GM04504 (cell line): ENCODE data around the gene ARID4B.
"Not testable (repeated sequence)": the region's sequence is repeated elsewhere in the genome, so short reads cannot be mapped to it uniquely, and the experiment has no call there.

Source experiments
- DNase-seq: peaks from one replicate; pipeline ENCODE4 v3.0.0-alpha.2; 2012; ENCODE audit warnings: low read depth

ARID4B gene

GRCh38 chr1:235298758-235299157, 29.2 kb downstream of the ARID4B start:
- DNase-seq, result no peak

- no peak for DNase-seq
Observed at GRCh38 chr1:235297579-235297978, 30.4 kb downstream of the ARID4B start.

- DNase-seq, result no peak
Observed at GRCh38 chr1:235296729-235297128, 31.2 kb downstream of the ARID4B start.

GRCh38 chr1:235295902-235296350, 32.1 kb downstream of the ARID4B start:
- no peak for DNase-seq

GRCh38 chr1:235293322-235293942, 34.5 kb downstream of the ARID4B start:
- no peak for DNase-seq

DNA sequence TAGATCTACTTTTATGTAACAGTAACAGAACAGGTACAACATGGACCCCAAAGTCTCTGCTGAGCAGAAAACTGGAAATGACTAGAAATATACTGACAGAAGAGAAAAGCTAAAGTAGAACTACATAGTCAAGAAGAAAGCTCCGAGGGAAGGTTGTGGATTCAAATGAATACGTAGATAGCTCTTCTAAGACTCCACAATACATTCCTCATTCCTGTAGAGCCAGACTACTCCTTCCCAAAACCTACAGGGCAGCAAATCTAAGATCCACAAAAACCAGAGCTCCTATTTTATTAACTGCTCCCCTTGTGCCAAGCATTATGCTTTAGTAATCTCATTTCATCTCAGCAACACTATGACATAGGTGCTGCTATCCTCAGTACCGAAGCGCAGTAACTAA, 35.2 kb downstream of the ARID4B start:
- no peak for DNase-seq

DNA sequence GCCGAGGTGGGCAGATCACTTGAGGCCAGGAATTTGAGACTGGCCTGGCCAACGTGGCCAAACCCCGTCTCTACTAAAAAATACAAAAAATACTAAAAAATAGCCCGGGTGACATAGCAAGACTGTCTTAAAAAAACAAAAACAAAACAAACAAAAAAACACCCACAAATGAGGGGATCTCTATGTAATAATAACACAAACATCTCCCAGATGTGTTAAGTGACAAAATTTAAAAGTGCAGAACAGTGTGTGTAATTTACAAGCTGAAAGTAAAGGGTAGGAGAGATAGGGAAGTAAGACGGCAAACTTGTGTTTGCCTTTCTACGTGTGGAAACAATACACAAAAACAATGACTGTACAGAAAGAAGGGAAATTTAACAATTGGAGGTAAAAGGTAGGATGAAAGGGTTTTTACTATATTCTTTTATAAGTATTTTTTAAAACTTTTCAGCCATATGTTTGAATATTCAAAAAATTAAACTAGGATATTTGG, 36.3 kb downstream of the ARID4B start:
- DNase-seq, result no peak

DNA sequence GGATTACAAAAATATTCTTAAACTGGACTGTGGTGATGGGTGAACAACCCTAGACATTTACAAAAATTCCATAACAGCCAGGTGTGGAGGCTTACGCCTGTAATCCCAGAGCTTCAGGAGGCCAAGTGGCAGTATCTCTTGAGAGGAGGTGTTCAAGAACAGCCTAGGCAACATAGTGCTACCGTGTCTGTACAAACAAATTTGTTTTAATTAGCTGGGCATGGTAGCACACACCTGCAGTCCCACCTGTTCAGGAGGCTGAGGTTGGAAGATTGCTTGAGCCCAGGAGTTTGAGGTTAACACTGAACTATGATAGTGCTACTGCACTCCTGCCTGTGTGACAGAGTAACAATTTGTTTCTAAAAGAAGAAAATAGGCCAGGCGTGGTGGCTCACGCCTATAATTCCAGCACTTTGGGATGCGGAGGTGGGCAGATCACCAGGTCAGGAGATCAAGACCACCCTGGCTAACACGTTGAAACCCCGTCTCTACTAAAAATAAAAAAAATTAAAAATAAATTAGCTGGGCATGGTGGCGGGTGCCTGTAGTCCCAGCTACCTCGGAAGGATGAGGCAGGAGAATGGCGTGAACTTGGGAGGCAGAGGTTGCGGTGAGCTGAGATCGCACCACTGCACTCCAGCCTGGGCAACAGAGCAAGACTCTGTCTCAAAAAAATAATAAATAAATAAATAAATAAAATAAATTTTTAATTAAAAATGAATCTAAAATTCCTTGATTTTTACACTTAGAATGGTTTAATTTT, 37.1 kb downstream of the ARID4B start:
- no peak for DNase-seq

DNA sequence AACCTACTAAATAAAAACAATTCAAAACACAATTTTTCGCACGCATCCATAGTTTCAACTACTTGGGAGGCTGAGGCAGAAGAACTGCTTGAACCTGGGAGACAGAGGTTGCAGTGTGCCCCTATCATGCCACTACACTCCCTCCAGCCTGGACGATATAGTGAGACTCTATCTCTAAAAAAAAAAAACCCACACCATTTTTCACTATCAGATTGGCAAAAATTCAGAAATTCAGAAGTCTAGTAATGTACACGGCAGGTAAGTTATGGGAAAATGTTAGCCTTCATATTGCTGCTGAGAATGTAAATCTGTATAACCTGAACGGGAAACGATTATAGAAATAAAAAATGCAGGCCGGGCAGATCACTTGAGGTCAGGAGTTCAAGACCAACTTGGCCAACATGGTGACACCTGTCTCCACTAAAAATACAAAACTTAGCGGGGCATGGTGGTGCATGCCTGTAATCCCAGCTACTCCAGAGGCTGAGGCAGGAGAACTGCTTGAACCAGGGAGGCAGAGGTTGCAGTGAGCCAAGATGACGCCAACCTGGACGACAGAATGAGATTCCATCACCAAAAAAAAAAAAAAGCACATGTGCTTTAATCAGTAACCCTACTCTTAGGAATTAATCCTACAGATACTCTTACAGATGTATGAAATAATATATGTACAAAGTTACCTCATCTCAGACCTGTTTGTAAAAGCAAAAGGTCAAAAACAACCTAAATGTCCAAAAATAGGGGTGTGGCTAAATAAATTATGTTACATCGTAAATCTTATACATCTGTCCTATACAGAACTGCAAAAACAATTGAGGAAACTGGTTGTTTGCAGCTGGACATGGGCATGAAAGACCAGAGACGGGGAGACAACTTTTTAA, 37.9 kb downstream of the ARID4B start:
- DNase-seq, result no peak

DNA sequence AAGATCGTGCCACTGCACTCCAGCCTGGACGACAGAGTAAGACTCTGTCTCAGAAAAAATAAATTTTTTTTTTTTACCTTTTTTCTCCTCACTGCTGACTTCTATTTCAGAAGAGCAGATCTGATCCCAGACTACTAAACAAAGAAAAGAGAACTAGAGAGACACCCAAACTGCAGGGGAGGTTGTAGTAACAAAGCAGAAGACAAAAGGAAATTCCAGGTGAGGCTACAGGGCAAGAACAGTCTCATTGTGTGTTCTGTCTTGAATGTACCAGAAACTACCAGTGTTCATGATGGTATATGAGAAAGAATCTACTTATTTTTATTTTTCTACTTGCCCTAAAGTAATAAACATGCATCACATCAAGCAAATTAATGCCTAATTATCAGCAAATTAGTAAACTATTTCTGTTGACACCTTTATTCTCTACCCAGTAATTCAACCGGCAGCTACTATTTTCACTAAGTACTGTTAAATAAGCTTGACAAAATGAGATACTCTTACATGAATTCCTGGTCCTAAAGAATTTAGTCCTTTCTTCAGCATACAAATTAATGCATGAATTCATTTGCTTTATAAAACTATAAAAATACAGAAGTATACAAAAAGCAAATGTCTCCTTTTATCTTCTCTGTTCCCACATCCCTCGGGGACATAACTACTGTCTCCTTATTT, 40.6 kb downstream of the ARID4B start:
- DNase-seq, result no peak

DNA sequence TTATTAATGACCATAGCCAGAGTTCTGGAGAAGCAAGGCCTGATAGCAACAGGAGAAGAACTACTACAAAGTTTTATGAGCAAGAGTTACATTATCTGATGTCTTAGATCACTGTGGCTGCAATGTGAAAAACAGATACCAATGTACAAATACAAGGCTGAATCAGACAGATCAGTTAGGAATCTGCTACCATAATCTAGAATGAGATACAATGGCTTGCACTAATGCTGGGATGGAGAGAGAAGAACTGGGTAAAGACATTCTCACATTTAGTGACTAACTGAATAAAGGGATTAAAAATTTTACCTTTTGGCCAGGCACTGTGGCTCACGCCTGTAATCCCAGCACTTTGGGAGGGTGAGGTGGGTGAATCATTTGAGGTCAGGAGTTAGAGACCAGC, 41.3 kb downstream of the ARID4B start:
- no peak for DNase-seq

DNA sequence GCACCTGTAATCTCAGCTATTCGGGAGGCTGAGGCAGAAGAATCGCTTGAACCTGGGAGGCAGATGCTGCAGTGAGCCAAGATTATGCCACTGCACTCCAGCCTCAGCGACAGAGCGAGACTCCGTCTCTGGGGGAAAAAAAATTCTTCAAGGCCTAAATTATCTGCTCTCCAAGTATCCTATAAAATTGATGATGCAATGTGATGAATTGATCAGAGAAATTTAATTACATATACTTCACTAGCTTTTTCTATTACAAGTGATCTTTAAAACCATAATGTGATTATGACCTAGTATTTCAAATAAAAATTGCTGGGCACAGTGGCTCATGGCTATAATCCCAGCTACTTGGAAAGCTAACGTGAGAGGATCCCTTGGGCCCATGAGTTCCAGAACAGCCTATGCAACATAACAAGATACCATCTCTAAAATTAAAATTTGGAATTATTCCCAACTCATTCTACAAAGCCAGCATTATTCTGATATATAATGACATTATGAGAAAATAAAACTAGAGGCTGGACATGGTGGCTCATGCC, 43.7 kb downstream of the ARID4B start:
- no peak for DNase-seq

GRCh38 chr1:235283636-235284035, 44.3 kb downstream of the ARID4B start:
- not testable (repeated sequence) for DNase-seq

GRCh38 chr1:235280467-235280866, 47.5 kb downstream of the ARID4B start:
- no peak for DNase-seq

DNA sequence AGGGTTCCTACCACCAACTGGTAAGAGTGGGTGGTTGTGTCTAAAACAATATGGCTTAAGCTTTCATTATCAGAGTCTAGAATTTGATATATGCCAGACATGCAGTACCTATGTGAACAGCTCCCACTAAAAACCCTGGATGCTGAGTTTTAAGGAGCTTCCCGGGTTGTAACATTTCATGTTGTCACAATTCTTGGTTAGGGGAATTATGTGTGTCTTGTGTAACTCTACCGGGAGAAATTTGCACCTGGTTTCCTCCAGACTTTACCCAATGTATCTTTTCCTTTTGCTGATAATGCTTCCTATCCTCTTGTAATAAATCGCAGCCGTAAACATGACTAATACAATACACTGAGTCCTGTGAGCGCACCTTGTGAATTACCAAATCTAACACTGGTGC, 48.3 kb downstream of the ARID4B start:
- no peak for DNase-seq

- no peak for DNase-seq
Observed at GRCh38 chr1:235278915-235279292, 49.1 kb downstream of the ARID4B start.

- DNase-seq, result no peak
Observed at GRCh38 chr1:235278233-235278914, 49.6 kb downstream of the ARID4B start.

DNA sequence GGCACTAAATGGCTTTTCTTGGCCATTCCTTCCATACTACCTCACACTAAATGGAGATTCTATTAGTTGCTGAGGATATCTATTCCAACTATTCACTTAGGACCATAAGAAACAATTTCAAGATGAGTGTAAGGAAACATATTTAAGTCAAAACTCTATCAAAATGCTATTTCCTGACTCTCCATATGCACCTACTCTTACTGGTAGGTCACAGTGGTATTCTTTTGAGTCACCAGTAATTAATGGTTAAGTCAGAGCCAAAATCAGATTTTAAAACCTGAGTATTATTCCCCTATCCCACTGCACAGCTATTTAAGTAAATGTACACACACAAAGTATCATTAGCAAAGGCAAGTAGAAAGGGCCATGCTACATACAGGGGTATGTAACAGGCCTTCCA, 50.3 kb downstream of the ARID4B start:
- no peak for DNase-seq

DNA sequence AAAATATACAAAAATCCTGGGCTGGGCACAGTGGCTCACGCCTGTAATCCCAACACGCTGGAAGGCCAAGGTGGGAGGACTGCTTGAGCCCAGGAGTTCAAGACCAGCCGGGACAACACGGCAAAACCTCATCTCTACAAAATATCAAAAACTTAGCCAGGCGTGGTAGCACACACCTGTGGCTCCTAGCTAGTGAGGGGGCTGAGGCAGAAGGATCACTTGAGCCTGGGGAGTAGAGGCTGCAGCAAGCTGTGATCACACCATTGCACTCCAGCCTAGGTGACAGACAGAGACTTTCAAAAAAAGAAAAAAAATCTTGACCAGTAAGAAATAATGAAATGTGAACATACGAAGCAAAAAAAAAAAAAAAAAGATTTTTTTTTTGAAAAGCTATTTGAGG, 52.1 kb downstream of the ARID4B start:
- no peak for DNase-seq

GRCh38 chr1:235275223-235275622, 52.8 kb downstream of the ARID4B start:
- no peak for DNase-seq

DNA sequence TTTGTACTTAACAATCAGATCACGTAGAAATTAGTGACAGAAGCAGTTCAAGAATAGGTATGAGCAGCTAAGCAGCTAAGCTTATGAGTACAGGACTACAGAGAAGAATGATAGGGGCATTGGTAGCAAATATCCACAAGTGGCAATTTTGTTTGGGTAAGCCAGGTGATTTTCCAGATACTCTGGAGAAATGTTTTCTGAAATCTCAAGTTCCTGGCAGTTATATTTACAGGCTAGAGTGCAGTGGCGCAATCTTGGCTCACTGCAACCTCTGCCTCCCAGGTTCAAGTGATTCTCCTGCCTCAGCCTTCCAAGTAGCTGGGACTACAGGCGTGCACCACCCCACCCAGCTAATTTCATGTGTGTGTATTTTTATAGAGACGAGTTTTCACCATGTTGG, 55.1 kb downstream of the ARID4B start:
- no peak for DNase-seq
